Dermis blood vessel endothelial cell (primary cell): Measurements from ENCODE around the gene TAS2R60. TPM values are rescaled to one million over a fixed set of nuclear protein-coding genes. Genes with fewer than 3 reads are reported as not detected.
"Not testable (repeated sequence)": the region's sequence is repeated elsewhere in the genome, so short reads cannot be mapped to it uniquely, and the experiment has no call there.

Experiments used
- DNase-seq: peaks from one replicate; pipeline ENCODE4 v3.0.0; 2010
- total RNA-seq: library from RNA; depleted of rRNA; stranded (reverse); fragments of >200 nt; gene quantifications from 2 replicates; pipeline ENCODE4 v1.2.3, GENCODE V29; 2014

TAS2R60 gene
- total RNA-seq, 1 donor from 2014 or later, result not detected

GRCh38 chr7:143411976-143412708, 31.1 kb upstream of the TAS2R60 start:
- no peak for DNase-seq

DNA sequence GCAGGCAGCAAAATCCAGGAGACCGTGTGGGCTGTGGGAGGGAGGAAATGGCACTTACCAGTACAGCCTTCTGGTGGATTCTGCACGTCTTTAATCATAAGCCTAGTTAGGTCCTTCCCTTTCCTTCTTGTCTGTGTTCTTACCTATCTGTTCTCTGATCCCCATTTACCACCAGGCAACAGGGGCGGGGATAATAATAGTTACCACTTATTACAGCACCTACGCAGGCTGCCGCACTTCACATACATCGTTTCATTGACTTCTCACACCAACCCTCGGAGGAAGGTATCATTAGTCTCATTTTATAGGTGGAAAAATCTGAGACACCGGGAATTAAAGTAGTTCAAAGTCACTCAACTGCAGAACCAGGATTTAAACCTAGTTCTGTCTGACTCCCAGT, 30.1 kb upstream of the TAS2R60 start:
- DNase-seq, result no peak

DNA sequence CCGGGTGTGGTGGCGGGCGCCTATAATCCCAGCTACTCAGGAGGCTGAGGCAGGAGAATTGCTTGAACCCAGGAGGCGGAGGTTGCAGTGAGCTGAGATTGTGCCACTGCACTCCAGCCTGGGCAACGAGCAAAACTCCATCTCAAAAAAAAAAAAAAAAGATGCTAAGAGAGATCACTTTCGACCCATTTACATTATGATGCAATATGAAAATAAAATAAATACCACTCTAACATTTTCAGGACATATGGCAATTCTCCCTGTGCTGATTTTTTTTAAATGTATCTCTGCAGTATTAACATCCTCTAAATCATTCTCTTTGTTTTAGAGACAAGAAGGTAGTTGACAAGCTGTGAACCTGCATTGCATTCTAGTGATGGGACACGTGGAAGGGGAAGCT, 28.0 kb upstream of the TAS2R60 start:
- DNase-seq, result not testable (repeated sequence)

DNA sequence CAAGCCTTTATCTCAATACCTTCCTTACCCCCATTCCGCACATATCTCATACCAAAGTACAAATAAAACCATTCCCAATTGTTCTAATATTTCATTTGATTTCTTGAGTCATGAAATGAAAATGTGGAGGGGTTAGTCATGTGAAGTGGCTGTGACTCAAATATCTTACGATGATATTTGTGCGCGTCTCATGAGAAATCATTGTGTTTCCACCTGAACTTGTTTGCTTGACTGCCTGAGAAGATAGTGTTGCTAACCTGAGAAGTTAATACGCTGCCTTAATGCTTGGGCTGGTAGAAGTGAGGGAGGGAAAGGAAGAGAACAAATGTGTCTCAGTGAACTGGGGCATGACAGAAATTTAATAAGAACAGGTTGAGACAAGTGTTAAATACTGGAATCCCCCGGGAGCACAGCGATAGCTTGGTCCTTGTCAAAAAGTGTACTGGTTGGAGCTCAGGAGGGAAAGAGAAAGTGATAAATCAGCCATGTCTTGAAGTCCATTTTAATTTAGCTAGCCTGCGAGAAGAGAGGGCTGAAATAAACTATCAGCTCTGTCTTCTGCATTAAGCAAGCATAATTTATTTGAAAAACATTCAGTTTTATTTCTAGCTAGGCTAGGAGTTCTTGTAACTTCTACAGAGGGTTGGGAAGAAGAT, 27.4 kb upstream of the TAS2R60 start:
- no peak for DNase-seq

GRCh38 chr7:143416565-143417149, 26.6 kb upstream of the TAS2R60 start:
- DNase-seq, result peak; percentile 79

DNA sequence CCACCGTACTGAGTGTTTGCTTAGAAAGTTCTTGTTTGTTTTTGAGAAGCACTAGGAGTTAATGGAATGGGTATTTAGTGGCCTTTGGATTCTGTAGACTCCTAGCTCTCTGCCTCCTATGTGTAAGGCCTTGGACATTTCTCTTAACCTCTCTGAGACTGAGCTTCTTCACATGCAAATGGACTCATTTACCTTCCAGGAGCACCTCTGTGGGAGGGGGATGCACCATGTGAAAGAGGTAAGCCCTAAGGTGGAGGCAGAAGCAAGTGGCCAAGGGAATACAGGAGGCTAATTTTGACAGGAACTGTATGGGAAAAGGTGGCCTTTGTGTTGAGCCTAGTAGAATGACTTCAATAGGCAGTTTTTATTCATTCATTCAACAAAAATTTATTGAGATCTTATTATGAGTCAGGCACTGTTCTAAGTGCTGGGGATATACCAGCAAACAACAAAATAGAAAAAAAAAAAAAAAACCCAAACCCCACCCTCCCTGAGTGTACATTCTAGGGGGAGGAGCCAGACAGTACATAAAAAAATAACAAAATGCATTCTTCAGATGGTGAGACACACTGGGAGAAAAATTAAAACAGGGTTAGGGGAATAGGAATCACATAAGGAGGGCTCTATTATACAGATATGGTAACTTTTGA, 25.4 kb upstream of the TAS2R60 start:
- no peak for DNase-seq

DNA sequence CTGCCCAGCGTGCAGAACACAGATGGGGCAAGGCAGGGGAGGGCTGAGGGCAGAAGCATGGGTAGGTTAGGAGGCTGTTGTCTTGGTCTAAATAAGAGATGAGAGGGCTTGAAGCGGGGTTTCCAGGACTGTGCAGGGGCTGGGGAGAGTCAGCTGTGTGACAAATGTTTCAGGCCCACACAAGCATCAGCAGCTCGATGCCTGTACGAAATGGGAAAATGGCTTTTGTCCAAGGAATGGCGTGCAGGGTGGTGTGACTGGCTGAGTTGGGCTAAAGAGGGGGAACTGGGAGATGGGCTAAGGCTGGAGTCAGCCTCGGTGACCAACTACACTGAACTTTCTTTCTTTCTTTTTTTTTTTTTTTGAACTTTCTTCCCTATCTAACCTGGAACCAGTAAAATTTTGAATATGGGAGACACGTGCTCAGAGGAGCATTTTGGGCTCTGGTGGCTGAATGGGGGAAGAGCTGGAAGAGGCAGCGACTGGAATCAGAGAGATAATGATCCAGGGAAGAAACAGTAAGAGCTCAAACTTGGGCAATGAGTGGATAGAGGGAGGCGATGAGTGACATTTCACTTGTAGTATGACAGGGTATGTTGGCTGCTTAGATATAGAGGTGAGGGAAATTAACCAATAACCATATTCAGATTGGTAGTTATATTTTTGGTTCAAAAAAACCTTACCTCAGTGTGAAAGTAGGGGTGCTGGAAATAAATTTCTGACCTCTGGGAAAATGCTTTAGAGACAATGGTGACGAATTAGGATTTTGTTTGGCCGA, 24.4 kb upstream of the TAS2R60 start:
- DNase-seq, result no peak

- peak; percentile 26 for DNase-seq
These were observed 23.4 kb upstream of the TAS2R60 start for GRCh38 chr7:143419880-143420279.

DNA sequence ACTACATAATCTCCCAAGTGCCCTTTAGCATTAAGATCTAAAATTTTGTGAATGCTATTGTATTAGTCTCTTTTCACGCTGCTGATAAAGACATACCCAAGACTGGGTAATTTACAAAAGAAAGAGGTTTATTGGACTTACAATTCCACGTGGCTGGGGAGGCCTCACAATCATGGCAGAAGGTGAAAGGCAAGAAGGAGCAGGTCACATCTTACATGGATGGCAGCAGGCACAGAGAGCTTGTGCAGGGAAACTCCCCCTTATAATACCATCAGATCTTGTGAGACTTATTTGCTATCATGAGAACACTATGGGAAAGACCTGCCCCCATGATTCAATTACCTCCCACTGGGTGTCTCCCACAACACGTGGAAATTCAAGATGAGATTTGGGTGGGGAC, 22.6 kb upstream of the TAS2R60 start:
- DNase-seq, result not testable (repeated sequence)

DNA sequence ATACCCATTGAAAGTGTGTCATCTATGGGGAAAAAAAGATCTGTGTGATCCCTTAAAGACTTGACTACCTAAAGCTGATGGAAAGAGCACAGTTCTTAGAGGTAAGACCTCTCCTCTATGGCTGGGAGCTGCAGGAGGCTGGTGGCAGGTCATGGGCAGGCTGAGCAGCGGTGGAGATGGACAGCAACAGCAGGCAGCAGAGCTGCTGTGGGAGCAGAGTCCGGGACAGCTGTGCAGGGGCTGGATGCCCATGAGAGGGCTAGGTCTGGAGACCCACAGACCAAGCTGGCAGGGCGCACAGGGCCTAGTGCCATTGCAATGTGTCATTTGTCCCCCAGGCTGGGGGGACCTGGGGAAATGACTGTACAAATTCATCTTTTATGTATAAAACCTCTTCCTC, 21.2 kb upstream of the TAS2R60 start:
- no peak for DNase-seq

DNA sequence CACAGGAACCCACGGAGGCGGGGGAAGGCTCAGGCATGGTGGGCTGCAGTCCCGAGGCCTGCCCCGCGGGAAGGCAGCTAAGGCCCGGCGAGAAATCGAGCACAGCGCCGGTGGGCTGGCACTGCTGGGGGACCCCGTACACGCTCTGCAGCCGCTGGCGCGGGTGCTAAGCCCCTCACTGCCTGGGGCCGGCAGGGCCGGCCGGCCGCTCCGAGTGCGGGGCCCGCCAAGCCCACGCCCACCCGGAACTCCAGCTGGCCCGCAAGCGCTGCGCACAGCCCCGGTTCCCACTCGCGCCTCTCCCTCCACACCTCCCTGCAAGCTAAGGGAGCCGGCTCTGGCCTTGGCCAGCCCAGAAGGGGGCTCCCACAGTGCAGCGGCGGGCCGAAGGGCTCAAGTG, 18.8 kb upstream of the TAS2R60 start:
- DNase-seq, result not testable (repeated sequence)

GRCh38 chr7:143426479-143427142, 16.6 kb upstream of the TAS2R60 start:
- no peak for DNase-seq

GRCh38 chr7:143429770-143430698, 13.2 kb upstream of the TAS2R60 start:
- peak; percentile 41 for DNase-seq

- DNase-seq, result no peak
These were observed 12.1 kb upstream of the TAS2R60 start for GRCh38 chr7:143431109-143431508.

DNA sequence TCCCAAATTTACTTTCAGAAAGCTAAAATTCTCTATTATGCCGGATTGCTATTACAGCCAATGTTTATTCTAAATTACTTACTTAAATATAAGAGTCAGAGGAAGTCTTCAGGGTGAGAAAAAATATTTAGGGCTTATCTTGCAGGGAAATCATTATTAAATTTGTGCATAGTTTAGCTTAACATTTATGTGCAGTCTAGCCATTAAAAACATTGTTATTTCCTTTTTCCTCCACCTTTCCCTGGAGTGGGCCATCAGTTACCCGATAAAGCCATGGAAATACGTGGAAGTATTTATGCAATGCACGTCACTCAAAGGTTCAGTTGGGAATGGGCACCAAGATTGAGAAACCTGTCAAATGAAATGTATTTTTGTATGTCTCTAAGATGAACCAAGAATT, 9.5 kb upstream of the TAS2R60 start:
- no peak for DNase-seq

- DNase-seq, result no peak
These were observed 8.6 kb upstream of the TAS2R60 start for GRCh38 chr7:143434660-143435059.

GRCh38 chr7:143435266-143435665, 8.0 kb upstream of the TAS2R60 start:
- no peak for DNase-seq

GRCh38 chr7:143436325-143436946, 6.8 kb upstream of the TAS2R60 start:
- DNase-seq, result no peak

- peak; percentile 30 for DNase-seq
These were observed 5.7 kb upstream of the TAS2R60 start for GRCh38 chr7:143437578-143437977.

GRCh38 chr7:143439866-143440265, 3.4 kb upstream of the TAS2R60 start:
- DNase-seq, result no peak
